GM12878 (cell line): Measurements from ENCODE around the gene DACT3.

Source experiments
- BHLHE40 ChIP-seq, 2 experiments: fragments of 450-650 bp in 1 of 2; IDR thresholded peaks; 2 replicates each; pipeline ENCODE4 v1.6.1; 2011 to 2017; ENCODE audit warnings: low read depth in 2 of 2, borderline replicate concordance in 1 of 2, improper control_type of control experiment in 1 of 2, low read length in 1 of 2, mild to moderate bottlenecking in 1 of 2
- POLR2A ChIP-seq: IDR thresholded peaks from 2 replicates; pipeline ENCODE4 v1.6.1; 2011; ENCODE audit warnings: low read depth, mild to moderate bottlenecking, low read length

GRCh38 chr19:46626446-46626845, 34.5 kb downstream of the DACT3 start:
- no peak for TF ChIP-seq POLR2A
- no peak for TF ChIP-seq BHLHE40 (IDR thresholded peaks at IDR 0.05; ENCODE audit: borderline replicate concordance in 1 of 2, low read depth in 2 of 2, low read length in 1 of 2)
